RWPE1 (cell line): Measurements from ENCODE around the gene CHST11.

Source experiments
- CTCF ChIA-PET: fragments of 350-600 bp; sonication (Branson Sonifier 250); formaldehyde crosslinking; extraction: SDS; loops from one replicate; lab custom pipeline; 2021; lab: Yijun Ruan, JAX
- POLR2A ChIA-PET: fragments of 400-600 bp; formaldehyde crosslinking; extraction: SDS; loops from one replicate; lab custom pipeline; 2020; ENCODE audit warnings: antibody characterized with exemption; ENCODE audit not compliant: low non-redundant PET; lab: Yijun Ruan, JAX
- DNase-seq: peaks from one replicate; pipeline ENCODE4 v3.0.0; 2012; ENCODE audit warnings: low spot score
- H3K27ac ChIP-seq: fragments of 450-650 bp; 2 replicates; pipeline ENCODE4 v1.5.1; 2017
- TF ChIP-seq, protein P1 (sequence below): fragments of 450-650 bp; conservative IDR thresholded peaks from 2 replicates; pipeline ENCODE4 v1.5.1; 2017; ENCODE audit warnings: low read depth, mild to moderate bottlenecking

CHST11 gene

GRCh38 chr12:104510873-104511440 is 54.2 kb downstream of the CHST11 start:
- CTCF ChIA-PET: no interaction called here
- TF ChIP-seq, protein P1, sequence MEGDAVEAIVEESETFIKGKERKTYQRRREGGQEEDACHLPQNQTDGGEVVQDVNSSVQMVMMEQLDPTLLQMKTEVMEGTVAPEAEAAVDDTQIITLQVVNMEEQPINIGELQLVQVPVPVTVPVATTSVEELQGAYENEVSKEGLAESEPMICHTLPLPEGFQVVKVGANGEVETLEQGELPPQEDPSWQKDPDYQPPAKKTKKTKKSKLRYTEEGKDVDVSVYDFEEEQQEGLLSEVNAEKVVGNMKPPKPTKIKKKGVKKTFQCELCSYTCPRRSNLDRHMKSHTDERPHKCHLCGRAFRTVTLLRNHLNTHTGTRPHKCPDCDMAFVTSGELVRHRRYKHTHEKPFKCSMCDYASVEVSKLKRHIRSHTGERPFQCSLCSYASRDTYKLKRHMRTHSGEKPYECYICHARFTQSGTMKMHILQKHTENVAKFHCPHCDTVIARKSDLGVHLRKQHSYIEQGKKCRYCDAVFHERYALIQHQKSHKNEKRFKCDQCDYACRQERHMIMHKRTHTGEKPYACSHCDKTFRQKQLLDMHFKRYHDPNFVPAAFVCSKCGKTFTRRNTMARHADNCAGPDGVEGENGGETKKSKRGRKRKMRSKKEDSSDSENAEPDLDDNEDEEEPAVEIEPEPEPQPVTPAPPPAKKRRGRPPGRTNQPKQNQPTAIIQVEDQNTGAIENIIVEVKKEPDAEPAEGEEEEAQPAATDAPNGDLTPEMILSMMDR: no peak
- POLR2A ChIA-PET: no interaction called here
- no peak for DNase-seq
- H3K27ac ChIP-seq: no peak overlapping the region

DNA sequence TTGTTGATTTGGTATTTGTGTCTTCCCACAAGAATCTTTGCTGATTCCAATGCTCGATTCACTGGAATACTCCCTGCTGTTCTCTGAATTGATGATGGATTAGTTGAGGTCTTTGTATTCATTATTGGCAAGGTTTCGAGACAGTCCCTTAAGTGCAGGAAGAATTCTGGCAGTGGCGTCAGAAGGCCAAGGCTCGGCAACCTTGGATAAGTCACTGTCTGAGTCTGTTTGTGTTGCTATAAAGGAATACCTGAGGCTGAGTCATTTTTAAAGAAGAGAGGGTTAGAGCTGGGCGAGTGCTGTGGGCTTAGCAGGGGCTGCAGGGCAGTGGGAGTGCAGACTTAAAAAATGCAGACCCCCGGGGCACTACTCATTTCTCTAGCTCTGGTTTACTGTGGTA is 56.9 kb downstream of the CHST11 start:
- POLR2A ChIA-PET: no interaction called here
- TF ChIP-seq, protein P1: no peak
- DNase-seq: no peak
- no peak overlapping the region for H3K27ac ChIP-seq
- CTCF ChIA-PET: interaction anchor here (0.6 kb wide), 1 partner anchor 227 kb away, joined by 3 read pairs; no protein-coding TSS in a partner anchor

DNA sequence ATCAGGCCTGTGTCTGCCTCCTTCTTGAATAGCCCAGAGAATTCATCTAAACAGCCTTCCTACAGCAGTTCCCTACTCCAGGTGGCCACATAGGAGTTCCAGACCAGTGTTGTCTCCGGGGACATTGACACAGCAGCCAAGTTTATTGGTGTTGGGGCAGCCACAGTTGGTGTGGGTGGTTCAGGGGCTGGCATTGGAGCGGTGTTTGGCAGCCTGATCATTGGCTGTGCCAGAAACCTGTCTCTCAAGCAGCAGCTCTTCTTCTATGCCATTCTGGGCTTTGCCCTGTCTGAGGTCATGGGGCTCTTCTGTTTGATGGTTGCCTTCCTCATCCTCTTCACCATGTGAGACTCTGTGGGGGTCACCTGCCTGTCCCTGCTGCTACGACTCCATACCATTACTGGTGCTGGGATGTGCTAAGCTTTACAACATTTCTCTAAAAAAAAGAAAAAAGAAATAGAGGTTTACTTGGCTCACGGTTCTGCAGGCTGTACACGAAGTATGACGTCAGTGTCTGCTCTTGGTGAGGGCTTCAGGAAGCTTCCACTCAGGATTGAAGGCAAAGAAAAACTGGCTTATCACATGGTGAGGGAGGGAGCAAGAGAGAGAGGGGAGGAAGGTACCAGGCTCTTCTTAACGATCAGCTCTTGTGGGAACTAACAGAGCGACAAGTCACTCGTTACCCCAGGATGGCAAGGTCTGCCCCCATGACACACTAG is 57.5 kb downstream of the CHST11 start:
- DNase-seq: no peak
- CTCF ChIA-PET: interaction anchor here (0.6 kb wide), 1 partner anchor 226 kb away, joined by 3 read pairs; no protein-coding TSS in a partner anchor
- POLR2A ChIA-PET: no interaction called here
- TF ChIP-seq, protein P1: no peak
- H3K27ac ChIP-seq: no peak overlapping the region

- TF ChIP-seq, protein P1: no peak
- no peak overlapping the region for H3K27ac ChIP-seq
- ChIA-PET POLR2A (no interaction called here), CTCF (interaction anchor here (0.5 to 0.6 kb wide), 2 partner anchors 784 to 1338 kb away, joined by 3 to 4 read pairs; no protein-coding TSS in a partner anchor)
- DNase-seq: no peak
These were observed 59.2 kb downstream of the CHST11 start for GRCh38 chr12:104515899-104516298.

- H3K27ac ChIP-seq: no peak overlapping the region
- TF ChIP-seq, protein P1: no peak
- no peak for DNase-seq
- ChIA-PET POLR2A (no interaction called here), CTCF (interaction anchor here (0.6 kb wide), 3 partner anchors 685 to 1337 kb away, joined by 3 to 4 read pairs (median 3); no protein-coding TSS in a partner anchor)
These were observed 60.1 kb downstream of the CHST11 start for GRCh38 chr12:104516821-104517220.

- TF ChIP-seq, protein P1: no peak
- ChIA-PET POLR2A (no interaction called here), CTCF (interaction anchor here (0.6 to 1.1 kb wide), 2 partner anchors 12 kb away, joined by 3 to 4 read pairs; no protein-coding TSS in a partner anchor)
- no peak for DNase-seq
- no peak overlapping the region for H3K27ac ChIP-seq
These were observed 61.1 kb downstream of the CHST11 start for GRCh38 chr12:104517880-104518279.
